Endothelial cell of umbilical vein (primary cell): ENCODE measurements around the gene MAGEC1. TPM values are rescaled to one million over a fixed set of nuclear protein-coding genes. Genes with fewer than 3 reads are reported as not detected.

Experiments
- Bru-seq: library from RNA; stranded (reverse); fragments of 400-500 nt; gene quantifications from one replicate; lab custom pipeline; 2021; lab: Mats Ljungman, UMichigan
- BruChase-seq, 2 experiments: library from RNA; stranded (reverse); fragments of 400-500 nt; gene quantifications; one replicate each; lab custom pipeline; 2021; lab: Mats Ljungman, UMichigan
- BruUV-seq: library from RNA; stranded (reverse); fragments of 400-500 nt; replicated peaks from 2 replicates; lab custom pipeline; 2021; lab: Mats Ljungman, UMichigan
- CTCF ChIA-PET: fragments of 300-600, 350-600 bp; sonication (Branson Sonifier 250); formaldehyde crosslinking; loops from one replicate; lab custom pipeline; 2021; ENCODE audit warnings: antibody characterized with exemption, inconsistent platforms; lab: Charles Lee
- POLR2A ChIA-PET: fragments of 300-600, 350-600 bp; sonication (Branson Sonifier 250); formaldehyde crosslinking; loops from one replicate; lab custom pipeline; 2021; ENCODE audit warnings: antibody characterized with exemption, inconsistent platforms; lab: Charles Lee
- DNase-seq: peaks from one replicate; pipeline ENCODE4 v3.0.0-alpha.2; 2011; ENCODE audit warnings: low read depth, low spot score
- FAIRE-seq: peaks from 2 replicates; lab custom pipeline; 2011; peaks lifted over from hg19 to GRCh38; lab: Jason Lieb, UNC
- H2AFZ ChIP-seq: 2 replicates; pipeline ENCODE4 v1.6.0; 2012; ENCODE audit warnings: low read depth, low read length, control low read depth, inconsistent platforms
- H3K27ac ChIP-seq: 2 replicates; pipeline ENCODE4 v1.5.1; 2011; ENCODE audit warnings: low read depth, mild to moderate bottlenecking, control low read depth, low read length, moderate library complexity; ENCODE audit not compliant: insufficient read depth
- H3K27me3 ChIP-seq, 2 experiments: 2 replicates each; pipeline versions ENCODE4 v1.6.0 to v1.6.1; 2011; ENCODE audit warnings: low read length in 2 of 2, mixed read lengths in 1 of 2; ENCODE audit not compliant: control insufficient read depth in 2 of 2, insufficient read depth in 2 of 2
- H3K36me3 ChIP-seq, 2 experiments: 2 replicates in 1 of 2; 3 replicates in 1 of 2; pipeline ENCODE4 v1.5.1; 2011; ENCODE audit warnings: low read length in 2 of 2, mild to moderate bottlenecking in 1 of 2, moderate library complexity in 1 of 2; ENCODE audit not compliant: control insufficient read depth in 2 of 2, insufficient read depth in 2 of 2; ENCODE audit errors: extremely low read depth in 1 of 2
- H3K4me1 ChIP-seq: 3 replicates; pipeline ENCODE4 v1.5.1; 2011; ENCODE audit warnings: mild to moderate bottlenecking, low read length; ENCODE audit not compliant: control insufficient read depth, insufficient read depth; ENCODE audit errors: extremely low read depth
- H3K4me2 ChIP-seq: 2 replicates; pipeline ENCODE4 v1.6.1; 2011; ENCODE audit warnings: low read length, control low read depth, mixed read lengths; ENCODE audit not compliant: insufficient read depth
- H3K4me3 ChIP-seq, 3 experiments: fragments of 200-600 bp in 1 of 3; sonication (generic), shearing (Covaris generic) in 1 of 3; replicated peaks in 1 of 3; 2 replicates each; pipeline ENCODE4 v1.5.1; 2011 to 2016; ENCODE audit warnings: control low read depth in 3 of 3, low read length in 3 of 3, mild to moderate bottlenecking in 2 of 3, inconsistent platforms in 1 of 3, low read depth in 1 of 3, moderate library complexity in 1 of 3; ENCODE audit not compliant: insufficient read depth in 1 of 3
- H3K79me2 ChIP-seq: 2 replicates; pipeline ENCODE4 v1.6.0; 2012; ENCODE audit warnings: low read length, inconsistent platforms; ENCODE audit not compliant: control insufficient read depth, insufficient read depth
- H3K9ac ChIP-seq: replicated peaks from 2 replicates; pipeline ENCODE3; 2011; ENCODE audit warnings: low read length, control low read depth; ENCODE audit not compliant: insufficient read depth; ENCODE audit errors: extremely low read depth
- H3K9me1 ChIP-seq: replicated peaks from 3 replicates; pipeline ENCODE4 v1.6.0; 2011; ENCODE audit warnings: mild to moderate bottlenecking, low read length; ENCODE audit not compliant: control insufficient read depth, insufficient read depth; ENCODE audit errors: extremely low read depth
- H3K9me3 ChIP-seq: replicated peaks from 2 replicates; pipeline ENCODE4 v1.5.1; 2012; ENCODE audit warnings: low read length, inconsistent platforms; ENCODE audit not compliant: control insufficient read depth, insufficient read depth
- H4K20me1 ChIP-seq: replicated peaks from 2 replicates; pipeline ENCODE3; 2011; ENCODE audit warnings: mild to moderate bottlenecking, low read length; ENCODE audit not compliant: control insufficient read depth, insufficient read depth; ENCODE audit errors: extremely low read depth
- CTCF ChIP-seq, 2 donors: IDR thresholded peaks; 1 replicate in 1 of 2; 2 replicates in 1 of 2; pipeline ENCODE4 v1.5.1; 2011; ENCODE audit warnings: low read length in 2 of 2, mild to moderate bottlenecking in 2 of 2, moderate library complexity in 2 of 2, control low read depth in 1 of 2, inconsistent platforms in 1 of 2, low read depth in 1 of 2; ENCODE audit not compliant: insufficient read depth in 1 of 2; ENCODE audit errors: extremely low read depth in 1 of 2
- EZH2 ChIP-seq: IDR thresholded peaks from 2 replicates; pipeline ENCODE4 v1.6.1; 2012; ENCODE audit warnings: borderline replicate concordance, low read depth, mild to moderate bottlenecking, moderate library complexity, low read length, inconsistent platforms; ENCODE audit not compliant: severe bottlenecking
- FOS ChIP-seq: IDR thresholded peaks from 2 replicates; pipeline ENCODE4 v1.6.1; 2011; ENCODE audit warnings: mild to moderate bottlenecking, low read length, moderate library complexity, borderline replicate concordance; ENCODE audit not compliant: insufficient read depth
- GATA2 ChIP-seq: IDR thresholded peaks from 2 replicates; pipeline ENCODE4 v1.7.0; 2011; ENCODE audit warnings: low read depth, mild to moderate bottlenecking, moderate library complexity, mixed read lengths, low read length; ENCODE audit not compliant: insufficient read length, insufficient read depth
- JUN ChIP-seq: IDR thresholded peaks from 2 replicates; pipeline ENCODE4 v1.6.1; 2011; ENCODE audit warnings: borderline replicate concordance, low read depth; ENCODE audit not compliant: insufficient read length, insufficient read depth
- MAX ChIP-seq: IDR thresholded peaks from 2 replicates; pipeline ENCODE4 v1.6.1; 2011; ENCODE audit not compliant: insufficient read depth, insufficient read length
- MYC ChIP-seq: IDR thresholded peaks from one replicate; pipeline ENCODE4 v1.6.1; 2011; ENCODE audit warnings: mild to moderate bottlenecking, low read depth, low read length
- POLR2A ChIP-seq: IDR thresholded peaks from 2 replicates; pipeline ENCODE4 v1.6.1; 2012; ENCODE audit warnings: low read depth, mild to moderate bottlenecking, control low read depth, low read length
- POLR2AphosphoS5 ChIP-seq: IDR thresholded peaks from 2 replicates; pipeline ENCODE4 v1.6.1; 2012; ENCODE audit warnings: low read depth, mild to moderate bottlenecking, control low read depth, low read length, moderate library complexity; ENCODE audit not compliant: insufficient read depth
- dilution Hi-C: fragments of 300-500 bp; cut with MboI; formaldehyde crosslinking; loops from one replicate; pipeline ENCODE4 v1.15.0; 2019; ENCODE audit warnings: low sequenced_read_pairs; ENCODE audit not compliant: extremely low pct_ligation_motif_present
- intact Hi-C: fragments of 100-400 bp; cut with micrococcal nuclease; formaldehyde crosslinking; loops from one replicate; pipeline ENCODE4 v1.10.0; 2022
- long read RNA-seq: library from polyadenylated mRNA; stranded (forward); transcript quantifications from one replicate; pipeline ENCODE4 v2.0.0, GENCODE V29; 2021
- polyA minus RNA-seq, 3 experiments: library from RNA; depleted of rRNA, polyadenylated mRNA; stranded (reverse); fragments of >200 nt; gene quantifications; 1 replicate in 1 of 3; 2 replicates in 2 of 3; pipeline ENCODE4 v1.2.3, GENCODE V29; 2011
- polyA plus RNA-seq, 4 experiments: library from polyadenylated mRNA; depleted of rRNA in 3 of 4; stranded (reverse) in 3 of 4; unstranded in 1 of 4; fragments of >200 nt; gene quantifications; 2 replicates each; pipeline versions ENCODE4 v1.2.1 to v1.2.3, GENCODE V29; 2011 to 2012; ENCODE audit warnings: missing spikeins in 1 of 4
- total RNA-seq: library from RNA; stranded (reverse); gene quantifications from 2 replicates; pipeline ENCODE4 v1.2.3, GENCODE V29; 2021

MAGEC1 gene, protein sequence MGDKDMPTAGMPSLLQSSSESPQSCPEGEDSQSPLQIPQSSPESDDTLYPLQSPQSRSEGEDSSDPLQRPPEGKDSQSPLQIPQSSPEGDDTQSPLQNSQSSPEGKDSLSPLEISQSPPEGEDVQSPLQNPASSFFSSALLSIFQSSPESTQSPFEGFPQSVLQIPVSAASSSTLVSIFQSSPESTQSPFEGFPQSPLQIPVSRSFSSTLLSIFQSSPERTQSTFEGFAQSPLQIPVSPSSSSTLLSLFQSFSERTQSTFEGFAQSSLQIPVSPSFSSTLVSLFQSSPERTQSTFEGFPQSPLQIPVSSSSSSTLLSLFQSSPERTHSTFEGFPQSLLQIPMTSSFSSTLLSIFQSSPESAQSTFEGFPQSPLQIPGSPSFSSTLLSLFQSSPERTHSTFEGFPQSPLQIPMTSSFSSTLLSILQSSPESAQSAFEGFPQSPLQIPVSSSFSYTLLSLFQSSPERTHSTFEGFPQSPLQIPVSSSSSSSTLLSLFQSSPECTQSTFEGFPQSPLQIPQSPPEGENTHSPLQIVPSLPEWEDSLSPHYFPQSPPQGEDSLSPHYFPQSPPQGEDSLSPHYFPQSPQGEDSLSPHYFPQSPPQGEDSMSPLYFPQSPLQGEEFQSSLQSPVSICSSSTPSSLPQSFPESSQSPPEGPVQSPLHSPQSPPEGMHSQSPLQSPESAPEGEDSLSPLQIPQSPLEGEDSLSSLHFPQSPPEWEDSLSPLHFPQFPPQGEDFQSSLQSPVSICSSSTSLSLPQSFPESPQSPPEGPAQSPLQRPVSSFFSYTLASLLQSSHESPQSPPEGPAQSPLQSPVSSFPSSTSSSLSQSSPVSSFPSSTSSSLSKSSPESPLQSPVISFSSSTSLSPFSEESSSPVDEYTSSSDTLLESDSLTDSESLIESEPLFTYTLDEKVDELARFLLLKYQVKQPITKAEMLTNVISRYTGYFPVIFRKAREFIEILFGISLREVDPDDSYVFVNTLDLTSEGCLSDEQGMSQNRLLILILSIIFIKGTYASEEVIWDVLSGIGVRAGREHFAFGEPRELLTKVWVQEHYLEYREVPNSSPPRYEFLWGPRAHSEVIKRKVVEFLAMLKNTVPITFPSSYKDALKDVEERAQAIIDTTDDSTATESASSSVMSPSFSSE
- total RNA-seq (not detected in 2 replicates), polyA plus RNA-seq (not detected in 2 replicates), polyA minus RNA-seq (0.19 TPM in 1 of 2 replicates, not detected in the other), Bru-seq, nascent RNA (not detected), BruChase-seq, experiment 1, labeled RNA remaining after a 6-hour chase (not detected), BruChase-seq, experiment 2, labeled RNA remaining after a 2-hour chase (not detected)
- polyA plus RNA-seq (2011; cell fraction: cytosol; rRNA removed): not detected in 2 replicates
- polyA plus RNA-seq (2011; cell fraction: nucleus; rRNA removed): not detected in 2 replicates
- polyA plus RNA-seq (2012): not detected in 2 replicates
- polyA minus RNA-seq (2011; cell fraction: cytosol; rRNA and poly(A)+ RNA removed): not detected
- not detected in 2 replicates for polyA minus RNA-seq (2011; cell fraction: nucleus; rRNA and poly(A)+ RNA removed)
- long read RNA-seq: 0 reads

GRCh38 chrX:141903400-141904155 is at the start of gene MAGEC1:
TSS of gene MAGEC1 (plus strand) at chrX:141903894. CDS start at chrX:141905073, 1,179 bp downstream.
- no peaks in the 10 kb centered on the region for H3K9me3 ChIP-seq
- intact Hi-C loops (no loop called here), dilution Hi-C loops (no loop called here)
- no TSS peak for BruUV-seq
- DNase-seq (no peak), FAIRE-seq (no peak)
- H3K4me1 ChIP-seq: no peaks in the 10 kb centered on the region
- no peak within 1 kb of the TSS for H2AFZ ChIP-seq
- ChIA-PET CTCF (no interaction called here), POLR2A (no interaction called here)
- TF ChIP-seq JUN (no peak), FOS (no peak), CTCF (IDR thresholded peaks at IDR 0.05; ENCODE audit: extremely low read depth in 1 of 2, insufficient read depth in 1 of 2, low read depth in 1 of 2, low read length in 2 of 2) (no peak), EZH2 (no peak), POLR2A (no peak), GATA2 (no peak), MAX (no peak), POLR2AphosphoS5 (no peak), MYC (no peak)
- H3K4me3 ChIP-seq: no peak within 1 kb of the TSS
- H3K27me3 ChIP-seq: no peaks in the 10 kb centered on the region
- no peaks in the 10 kb centered on the region for H3K36me3 ChIP-seq
- no peaks in the 10 kb centered on the region for H4K20me1 ChIP-seq
- H3K9me1 ChIP-seq: no peaks in the 10 kb centered on the region
- H3K9ac ChIP-seq: no peak within 1 kb of the TSS
- no peak within 1 kb of the TSS for H3K27ac ChIP-seq
- H3K79me2 ChIP-seq: no peaks in the 10 kb centered on the region
- H3K4me2 ChIP-seq: no peak within 1 kb of the TSS
